SK-MEL-5 (cell line): Measurements from ENCODE around the gene ACADL. TPM values are rescaled to one million over a fixed set of nuclear protein-coding genes. Genes with fewer than 3 reads are reported as not detected.
A peak's percentile ranks its signal among the peaks of the same experiment; 100 is the strongest.

ENCODE experiments used
- DNase-seq: peaks from one replicate; pipeline ENCODE4 v3.0.0-alpha.2; 2016; ENCODE audit warnings: low read depth, low spot score
- in situ Hi-C: cut with HindIII; loops from 2 replicates; pipeline ENCODE4 v1.10.0; 2016; ENCODE audit warnings: low sequenced_read_pairs, high pct_unique_total_duplicates, low pct_unique_long_range_greater_than_20kb
- polyA plus RNA-seq, 2 experiments: library from polyadenylated mRNA; depleted of rRNA; stranded (reverse); fragments of >200 nt; gene quantifications; 2 replicates each; pipeline ENCODE4 v1.2.3, GENCODE V29; 2015
- total RNA-seq: library from RNA; depleted of rRNA; stranded (reverse); fragments of >200 nt; shearing (Covaris generic); gene quantifications from 2 replicates; pipeline ENCODE4 v1.2.3, GENCODE V29; 2014; rRNA removed

Gene ACADL
- total RNA-seq = not detected in 2 replicates
- not detected in 2 replicates for polyA plus RNA-seq (2015; cell fraction: cytosol; rRNA removed)
- not detected in 2 replicates for polyA plus RNA-seq (2015; cell fraction: nucleus; rRNA removed)

GRCh38 chr2:210224941-210225672 is at the start of gene ACADL:
Gene ACADL, minus strand, starts transcription at chr2:210225447. Its CDS starts 184 bp downstream, at chr2:210225263.
- in situ Hi-C loops = no loop called here
- DNase-seq = no peak

GRCh38 chr2:210271300-210271699 is 46.1 kb upstream of the ACADL start:
- no peak for DNase-seq
- in situ Hi-C loops = no loop called here

- in situ Hi-C loops = no loop called here
- DNase-seq = peak; percentile 3
Measured at GRCh38 chr2:210269148-210269547, 43.9 kb upstream of the ACADL start.

GRCh38 chr2:210268281-210268680 is 43.0 kb upstream of the ACADL start:
- in situ Hi-C loops = no loop called here
- no peak for DNase-seq

- in situ Hi-C loops = no loop called here
- no peak for DNase-seq
Measured at GRCh38 chr2:210267698-210268097, 42.5 kb upstream of the ACADL start.

- DNase-seq = no peak
- in situ Hi-C loops = no loop called here
Measured at GRCh38 chr2:210264282-210264681, 39.0 kb upstream of the ACADL start.

- DNase-seq = no peak
- in situ Hi-C loops = no loop called here
Measured at GRCh38 chr2:210263841-210264240, 38.6 kb upstream of the ACADL start.

- in situ Hi-C loops = no loop called here
- no peak for DNase-seq
Measured at GRCh38 chr2:210262036-210262435, 36.8 kb upstream of the ACADL start.

- no peak for DNase-seq
- in situ Hi-C loops = no loop called here
Measured at GRCh38 chr2:210259687-210260086, 34.4 kb upstream of the ACADL start.

- in situ Hi-C loops = no loop called here
- DNase-seq = no peak
Measured at GRCh38 chr2:210252699-210253606, 27.7 kb upstream of the ACADL start.

GRCh38 chr2:210250622-210251021 is 25.4 kb upstream of the ACADL start:
- in situ Hi-C loops = no loop called here
- no peak for DNase-seq

GRCh38 chr2:210233487-210233886 is 8.2 kb upstream of the ACADL start:
- in situ Hi-C loops = no loop called here
- no peak for DNase-seq

- in situ Hi-C loops = no loop called here
Measured at GRCh38 chr2:210230984-210231383, 5.7 kb upstream of the ACADL start.

GRCh38 chr2:210230518-210230917 is 5.3 kb upstream of the ACADL start:
- DNase-seq = no peak
- in situ Hi-C loops = no loop called here

More at GRCh38 chr2:210230984-210231383, 5.7 kb upstream of the ACADL start:
- DNase-seq = no peak

GRCh38 chr2:210228586-210228985 is 3.3 kb upstream of the ACADL start:
- no peak for DNase-seq
- in situ Hi-C loops = no loop called here

GRCh38 chr2:210227290-210228088 is 2.2 kb upstream of the ACADL start:
- in situ Hi-C loops = no loop called here
- no peak for DNase-seq

GRCh38 chr2:210226223-210226622 is 976 bp upstream of the ACADL start:
- in situ Hi-C loops = no loop called here
- DNase-seq = no peak

- no peak for DNase-seq
- in situ Hi-C loops = no loop called here
Measured at GRCh38 chr2:210224591-210224940, 681 bp downstream of the ACADL start.
